Measurements from ENCODE around the gene KLK3.

GRCh38 chr19:50815439-50815838 lies 39.3 kb upstream of the KLK3 start:
- TF ChIP-seq POLR2AphosphoS5 (IDR thresholded peaks at IDR 0.05; ENCODE audit: low read depth, low read length) = no peak
- TF ChIP-seq TAF1 (IDR thresholded peaks at IDR 0.05; ENCODE audit: borderline replicate concordance, low read depth, low read length) = no peak

Data from GM12892 (cell line).